GM18951 (cell line): ENCODE results near the gene AGAP1.

Experiments used
- POLR2A ChIP-seq: IDR thresholded peaks from 4 replicates; pipeline ENCODE4 v1.6.1; 2011; ENCODE audit warnings: mild to moderate bottlenecking; ENCODE audit not compliant: insufficient read length, insufficient read depth; ENCODE audit errors: extremely low read depth
- in situ Hi-C: fragments of 300-500 bp; cut with MboI; formaldehyde crosslinking; loops from one replicate; pipeline ENCODE4 v1.12.0; 2022; ENCODE audit warnings: low sequenced_read_pairs, mixed read lengths, inconsistent platforms; ENCODE audit not compliant: unreplicated experiment

Gene AGAP1

GRCh38 chr2:235719146-235719942 is 225.5 kb downstream of the AGAP1 start:
- in situ Hi-C loops: no loop called here

GRCh38 chr2:235721625-235722024 is 227.8 kb downstream of the AGAP1 start:
- TF ChIP-seq POLR2A: no peak
- in situ Hi-C loops: no loop called here

More at GRCh38 chr2:235719146-235719942, 225.5 kb downstream of the AGAP1 start:
- no peak for TF ChIP-seq POLR2A

GRCh38 chr2:235722869-235723268 is 229.0 kb downstream of the AGAP1 start:
- no peak for TF ChIP-seq POLR2A
- in situ Hi-C loops: no loop called here

GRCh38 chr2:235723371-235723770 is 229.5 kb downstream of the AGAP1 start:
- TF ChIP-seq POLR2A: no peak
- in situ Hi-C loops: no loop called here

GRCh38 chr2:235723811-235724465 is 230.1 kb downstream of the AGAP1 start:
- in situ Hi-C loops: no loop called here
- TF ChIP-seq POLR2A: no peak

GRCh38 chr2:235725016-235725489 is 231.2 kb downstream of the AGAP1 start:
- no peak for TF ChIP-seq POLR2A
- in situ Hi-C loops: loop anchor here (25.0 kb wide), 1 partner anchor 588 kb away; no protein-coding TSS in a partner anchor

GRCh38 chr2:235725841-235726240 is 232.0 kb downstream of the AGAP1 start:
- in situ Hi-C loops: loop anchor here (25.0 kb wide), 1 partner anchor 589 kb away; no protein-coding TSS in a partner anchor
- no peak for TF ChIP-seq POLR2A

- in situ Hi-C loops: loop anchor here (25.0 kb wide), 1 partner anchor 589 kb away; no protein-coding TSS in a partner anchor
- no peak for TF ChIP-seq POLR2A
Observed at GRCh38 chr2:235726554-235726953, 232.7 kb downstream of the AGAP1 start.

- TF ChIP-seq POLR2A: no peak
- in situ Hi-C loops: loop anchor here (25.0 kb wide), 1 partner anchor 590 kb away; no protein-coding TSS in a partner anchor
Observed at GRCh38 chr2:235727174-235727573, 233.3 kb downstream of the AGAP1 start.

- in situ Hi-C loops: loop anchor here (25.0 kb wide), 1 partner anchor 591 kb away; no protein-coding TSS in a partner anchor
Observed at GRCh38 chr2:235727891-235728799, 234.3 kb downstream of the AGAP1 start.

GRCh38 chr2:235728800-235729556 is 235.1 kb downstream of the AGAP1 start:
- in situ Hi-C loops: loop anchor here (25.0 kb wide), 1 partner anchor 592 kb away; no protein-coding TSS in a partner anchor

More at GRCh38 chr2:235727891-235728799, 234.3 kb downstream of the AGAP1 start:
- TF ChIP-seq POLR2A: no peak

GRCh38 chr2:235729557-235729947 is 235.7 kb downstream of the AGAP1 start:
- in situ Hi-C loops: loop anchor here (25.0 kb wide), 1 partner anchor 592 kb away; no protein-coding TSS in a partner anchor
- TF ChIP-seq POLR2A: no peak

More at GRCh38 chr2:235728800-235729556, 235.1 kb downstream of the AGAP1 start:
- no peak for TF ChIP-seq POLR2A
